RWPE1 (cell line): ENCODE data around the gene ANKMY2.

ENCODE experiments used
- CTCF ChIA-PET: fragments of 350-600 bp; sonication (Branson Sonifier 250); formaldehyde crosslinking; extraction: SDS; loops from one replicate; lab custom pipeline; 2021; lab: Yijun Ruan, JAX
- POLR2A ChIA-PET: fragments of 400-600 bp; formaldehyde crosslinking; extraction: SDS; loops from one replicate; lab custom pipeline; 2020; ENCODE audit warnings: antibody characterized with exemption; ENCODE audit not compliant: low non-redundant PET; lab: Yijun Ruan, JAX
- DNase-seq: peaks from one replicate; pipeline ENCODE4 v3.0.0; 2012; ENCODE audit warnings: low spot score
- H3K27ac ChIP-seq: fragments of 450-650 bp; 2 replicates; pipeline ENCODE4 v1.5.1; 2017
- CTCF ChIP-seq: fragments of 450-650 bp; conservative IDR thresholded peaks from 2 replicates; pipeline ENCODE4 v1.5.1; 2017; ENCODE audit warnings: low read depth, mild to moderate bottlenecking

Gene ANKMY2

GRCh38 chr7:16644636-16645592, 640 bp downstream of the ANKMY2 start:
- TF ChIP-seq CTCF: no peak
- DNase-seq: peak; percentile 30
- CTCF ChIA-PET: interaction anchor here (0.7 kb wide), 1 partner anchor 79 kb away, joined by 3 read pairs; no protein-coding TSS in a partner anchor
- peak overlapping the region; percentile 93 for H3K27ac ChIP-seq
- POLR2A ChIA-PET: interaction anchor here (0.7 kb wide), 1 partner anchor 23 kb away, joined by 3 read pairs; no protein-coding TSS in a partner anchor

GRCh38 chr7:16644157-16644556, 1.4 kb downstream of the ANKMY2 start:
- TF ChIP-seq CTCF: no peak
- H3K27ac ChIP-seq: peak overlapping the region; percentile 93
- no peak for DNase-seq
- ChIA-PET CTCF (no interaction called here), POLR2A (no interaction called here)

DNA sequence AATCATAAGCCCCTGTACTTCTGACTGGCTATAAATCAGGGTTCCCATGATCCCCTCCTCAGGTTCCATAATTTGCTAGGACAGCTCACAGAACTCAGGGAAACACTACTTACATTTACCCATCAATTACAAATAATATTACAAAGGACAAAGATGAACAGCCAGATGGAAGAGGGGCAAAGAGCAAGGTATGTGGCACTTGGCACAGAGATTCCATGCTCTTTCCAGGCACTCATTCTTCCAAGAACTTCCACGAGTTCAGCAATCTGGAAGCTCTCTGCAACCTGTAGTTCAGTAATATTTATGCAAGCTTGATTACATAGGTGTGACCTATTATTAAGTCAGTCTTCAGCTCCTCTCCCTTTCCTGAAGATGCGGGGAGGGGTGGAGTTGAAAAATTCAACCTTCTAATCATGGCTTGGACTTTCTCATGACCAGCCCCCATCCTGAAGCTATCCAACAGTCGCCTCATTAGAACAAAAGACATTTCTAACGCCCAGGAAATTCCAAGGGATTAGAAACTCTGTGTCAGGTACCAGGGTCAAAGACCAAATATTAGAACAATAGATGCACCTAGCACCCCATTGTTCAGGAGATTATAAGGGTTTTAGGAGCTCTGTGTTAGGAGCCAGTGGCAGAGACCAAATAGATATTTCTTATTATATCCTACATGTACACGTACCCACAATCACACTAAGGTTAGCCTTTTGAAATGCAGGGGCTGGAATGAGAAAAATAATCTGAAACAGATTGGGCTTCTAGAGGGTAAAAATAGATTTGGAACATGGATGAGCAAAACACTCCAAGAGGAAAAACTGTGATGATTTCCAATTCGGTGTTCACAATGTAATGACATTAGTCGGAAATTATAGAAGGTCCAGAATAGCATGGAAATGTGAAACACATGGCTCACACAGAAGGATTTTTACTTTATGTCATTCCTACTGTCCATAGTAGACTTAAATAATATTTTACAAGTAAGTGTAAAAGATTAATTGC, 7.0 kb downstream of the ANKMY2 start:
- H3K27ac ChIP-seq: no peak overlapping the region
- no peak for TF ChIP-seq CTCF
- CTCF ChIA-PET: interaction anchor here (0.6 kb wide), 1 partner anchor 28 kb away, joined by 4 read pairs; no protein-coding TSS in a partner anchor
- POLR2A ChIA-PET: no interaction called here
- DNase-seq: no peak

- TF ChIP-seq CTCF: no peak
- CTCF ChIA-PET: no interaction called here
- POLR2A ChIA-PET: no interaction called here
- DNase-seq: no peak
- no peak overlapping the region for H3K27ac ChIP-seq
These were observed 8.2 kb downstream of the ANKMY2 start for GRCh38 chr7:16637379-16637778.

DNA sequence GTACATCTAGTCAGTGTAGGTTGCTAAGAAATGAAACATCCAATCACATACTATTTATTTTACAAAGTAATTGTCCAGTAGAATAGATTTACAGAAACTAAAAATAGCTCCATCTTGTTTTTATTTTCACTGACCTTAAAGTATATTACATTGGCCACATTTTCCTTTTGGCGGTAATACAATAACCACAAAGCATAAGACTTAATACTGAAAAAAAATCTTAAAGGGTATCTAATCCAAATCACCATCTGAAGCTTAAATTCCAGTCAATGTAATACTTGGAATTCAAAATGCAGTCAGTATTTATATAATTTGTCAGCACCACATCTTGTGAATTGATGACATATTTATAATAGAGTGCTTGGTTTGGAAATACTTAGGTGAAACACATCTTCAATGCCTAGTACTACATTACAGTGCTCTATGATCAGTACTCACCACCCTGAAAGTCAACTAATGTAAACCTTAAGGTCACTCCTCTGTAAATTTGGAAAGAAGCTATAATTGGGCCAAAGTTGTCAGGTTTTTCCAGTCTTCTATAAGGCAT, 8.9 kb downstream of the ANKMY2 start:
- H3K27ac ChIP-seq: no peak overlapping the region
- no peak for DNase-seq
- ChIA-PET CTCF (interaction anchor here (1.2 kb wide), 1 partner anchor 29 kb away, joined by 6 read pairs; no protein-coding TSS in a partner anchor), POLR2A (interaction anchor here (0.6 kb wide), 1 partner anchor 39 kb away, joined by 3 read pairs; no protein-coding TSS in a partner anchor)
- TF ChIP-seq CTCF: no peak
